HepG2 (cell line): ENCODE results near the gene KREMEN1.

Source experiments
- CBX2 ChIP-seq, 2 experiments: fragments of 200-600 bp in 1 of 2; sonication (generic); formaldehyde crosslinking in 1 of 2; IDR thresholded peaks; 2 replicates each; pipeline versions ENCODE4 v1.7.0 to v1.8.1; 2018 to 2022; ENCODE audit warnings: low read depth in 2 of 2, low read length in 1 of 2, mild to moderate bottlenecking in 1 of 2, missing genetic modification reagents in 1 of 2
- CTCF ChIP-seq: sonication (generic); formaldehyde crosslinking; IDR thresholded peaks from 2 replicates; pipeline ENCODE4 v1.5.0; 2020; ENCODE audit warnings: mild to moderate bottlenecking, missing genetic modification reagents, moderate library complexity
- KLF16 ChIP-seq, 2 experiments: sonication (generic) in 1 of 2; formaldehyde crosslinking in 1 of 2; IDR thresholded peaks; 2 replicates each; pipeline versions ENCODE4 v1.6.1 to v1.8.0; 2016 to 2023; ENCODE audit warnings: missing genetic modification reagents in 2 of 2, missing compliant biosample characterization in 1 of 2
- SRSF9 ChIP-seq: fragments of 200-400 bp; formaldehyde crosslinking; IDR thresholded peaks from 2 replicates; pipeline ENCODE4 v1.6.1; 2018; ENCODE audit warnings: borderline replicate concordance, mild to moderate bottlenecking, low read depth, low read length; ENCODE audit not compliant: insufficient read depth, poor library complexity, severe bottlenecking

- TF ChIP-seq CTCF (CRISPR knock-in tag) (peak; percentile 59), SRSF9 (no peak), CBX2 (IDR thresholded peaks at IDR 0.05; ENCODE audit: low read depth, low read length) (no peak), CBX2 (CRISPR knock-in tag; IDR thresholded peaks at IDR 0.05; ENCODE audit: low read depth) (no peak), KLF16 (CRISPR knock-in tag; IDR thresholded peaks at IDR 0.05) (no peak; a peak in 1 of 4 replicates)
Observed at GRCh38 chr22:29030016-29030617, 42.7 kb upstream of the KREMEN1 start.
